Iris pigment epithelial cell (primary cell): ENCODE measurements around the gene CNTN4.

Experiments used
- DNase-seq: peaks from one replicate; pipeline ENCODE4 v3.0.0-alpha.2; 2011; ENCODE audit warnings: low read depth

CNTN4 gene

GRCh38 chr3:3105815-3106214 is 1007.1 kb downstream of the CNTN4 start:
- no peak for DNase-seq

DNA sequence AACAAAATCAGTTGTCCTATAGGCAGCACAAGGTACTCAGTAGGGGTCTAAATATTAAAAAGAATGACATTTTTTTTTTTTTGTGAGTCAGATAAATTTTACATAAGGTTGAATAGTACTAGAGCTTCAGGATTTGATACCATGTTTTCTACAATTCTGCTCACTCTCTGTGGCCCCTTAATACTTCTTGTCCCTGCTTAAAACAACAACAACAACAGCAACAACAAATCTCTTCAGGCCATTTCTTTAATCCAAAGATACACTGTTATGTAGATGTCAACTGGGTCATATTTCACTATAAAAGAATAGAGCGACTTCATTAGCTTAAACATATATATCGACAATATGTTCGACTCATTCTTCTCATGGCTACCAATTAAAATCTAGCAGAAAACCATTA is 1008.5 kb downstream of the CNTN4 start:
- DNase-seq = no peak
